ENCODE data around the gene SHC1.
A peak's percentile ranks its signal among the peaks of the same experiment; 100 is the strongest.
"Not testable (repeated sequence)": the region's sequence is repeated elsewhere in the genome, so short reads cannot be mapped to it uniquely, and the experiment has no call there.

Gene SHC1

GRCh38 chr1:154988058-154988954 lies 17.8 kb upstream of the SHC1 start:
- H3K4me3 ChIP-seq (ENCODE audit: low read depth in 1 of 5, low read length in 5 of 5), result no peak overlapping the region
- peaks cover 0 to 47% (median 33%) of the 10 kb centered on the region in 5 donors for H3K36me3 ChIP-seq (ENCODE audit: control insufficient read depth in 5 of 5, insufficient read depth in 5 of 5, low read length in 5 of 5)
- H3K27ac ChIP-seq (ENCODE audit: low read depth, low read length), result peak overlapping the region; percentile 80
- H3K27me3 ChIP-seq (ENCODE audit: control insufficient read depth in 5 of 5, insufficient read depth in 4 of 5, low read length in 5 of 5), result no peaks in the 10 kb centered on the region
- peaks cover 2 to 59% (median 36%) of the 10 kb centered on the region in 5 donors for H3K4me1 ChIP-seq (ENCODE audit: control insufficient read depth in 5 of 5, insufficient read depth in 5 of 5, low read length in 5 of 5)
- H3K9me3 ChIP-seq (ENCODE audit: control insufficient read depth in 5 of 5, low read length in 5 of 5), result no peaks in the 10 kb centered on the region
- H3K9ac ChIP-seq (ENCODE audit: low read length in 5 of 5), result no peak overlapping the region

- Histone ChIP-seq H3K36me3 (ENCODE audit: control insufficient read depth in 5 of 5, insufficient read depth in 5 of 5, low read length in 5 of 5) (peaks cover 0 to 38% (median 33%) of the 10 kb centered on the region in 5 donors), H3K9me3 (ENCODE audit: control insufficient read depth in 5 of 5, low read length in 5 of 5) (no peaks in the 10 kb centered on the region), H3K4me1 (ENCODE audit: control insufficient read depth in 5 of 5, insufficient read depth in 5 of 5, low read length in 5 of 5) (peaks cover 2 to 58% (median 42%) of the 10 kb centered on the region in 5 donors), H3K27me3 (ENCODE audit: control insufficient read depth in 5 of 5, insufficient read depth in 4 of 5, low read length in 5 of 5) (no peaks in the 10 kb centered on the region), H3K27ac (ENCODE audit: low read depth, low read length) (peak overlapping the region; percentile 80), H3K4me3 (ENCODE audit: low read depth in 1 of 5, low read length in 5 of 5) (no peak overlapping the region), H3K9ac (ENCODE audit: low read length in 5 of 5) (peak overlapping the region in 3 of 5 donors; percentile 11 to 35 (median 30))
These were observed 16.8 kb upstream of the SHC1 start for GRCh38 chr1:154987326-154987725.

GRCh38 chr1:154986736-154987135 lies 16.2 kb upstream of the SHC1 start:
- Histone ChIP-seq H3K9ac (ENCODE audit: low read length in 5 of 5) (peak overlapping the region in 2 of 5 donors; percentile 30 to 35), H3K27ac (ENCODE audit: low read depth, low read length) (peak overlapping the region; percentile 80), H3K4me1 (ENCODE audit: control insufficient read depth in 5 of 5, insufficient read depth in 5 of 5, low read length in 5 of 5) (peaks cover 2 to 59% (median 43%) of the 10 kb centered on the region in 5 donors), H3K36me3 (ENCODE audit: control insufficient read depth in 5 of 5, insufficient read depth in 5 of 5, low read length in 5 of 5) (peaks cover 0 to 37% (median 33%) of the 10 kb centered on the region in 5 donors)
- not testable (repeated sequence) for H3K27me3 ChIP-seq (ENCODE audit: control insufficient read depth in 5 of 5, insufficient read depth in 4 of 5, low read length in 5 of 5); H3K4me3 ChIP-seq (ENCODE audit: low read depth in 1 of 5, low read length in 5 of 5); H3K9me3 ChIP-seq (ENCODE audit: control insufficient read depth in 5 of 5, low read length in 5 of 5)

GRCh38 chr1:154983776-154984466 lies 13.4 kb upstream of the SHC1 start:
- Histone ChIP-seq H3K4me3 (ENCODE audit: low read depth in 1 of 5, low read length in 5 of 5) (peak overlapping the region; percentile 82 to 96 (median 89)), H3K36me3 (ENCODE audit: control insufficient read depth in 5 of 5, insufficient read depth in 5 of 5, low read length in 5 of 5) (peaks cover 4 to 26% (median 21%) of the 10 kb centered on the region in 5 donors), H3K4me1 (ENCODE audit: control insufficient read depth in 5 of 5, insufficient read depth in 5 of 5, low read length in 5 of 5) (peaks cover 2 to 53% (median 43%) of the 10 kb centered on the region in 5 donors), H3K27ac (ENCODE audit: low read depth, low read length) (peak overlapping the region; percentile 91), H3K9me3 (ENCODE audit: control insufficient read depth in 5 of 5, low read length in 5 of 5) (no peaks in the 10 kb centered on the region), H3K9ac (ENCODE audit: low read length in 5 of 5) (peak overlapping the region; percentile 87 to 96 (median 93)), H3K27me3 (ENCODE audit: control insufficient read depth in 5 of 5, insufficient read depth in 4 of 5, low read length in 5 of 5) (no peaks in the 10 kb centered on the region)

- H3K27ac ChIP-seq (ENCODE audit: low read depth, low read length), result peak within 1 kb of the TSS; percentile 91
- H3K9me3 ChIP-seq (ENCODE audit: control insufficient read depth in 5 of 5, low read length in 5 of 5), result no peaks in the 10 kb centered on the region
- H3K4me3 ChIP-seq (ENCODE audit: low read depth in 1 of 5, low read length in 5 of 5), result peak within 1 kb of the TSS; percentile 82 to 96 (median 89)
- no peaks in the 10 kb centered on the region for H3K27me3 ChIP-seq (ENCODE audit: control insufficient read depth in 5 of 5, insufficient read depth in 4 of 5, low read length in 5 of 5)
- H3K4me1 ChIP-seq (ENCODE audit: control insufficient read depth in 5 of 5, insufficient read depth in 5 of 5, low read length in 5 of 5), result peaks cover 2 to 45% (median 37%) of the 10 kb centered on the region in 5 donors
- peaks cover 9 to 24% (median 14%) of the 10 kb centered on the region in 5 donors for H3K36me3 ChIP-seq (ENCODE audit: control insufficient read depth in 5 of 5, insufficient read depth in 5 of 5, low read length in 5 of 5)
- H3K9ac ChIP-seq (ENCODE audit: low read length in 5 of 5), result peak within 1 kb of the TSS; percentile 87 to 96 (median 93)
These were observed 12.5 kb upstream of the SHC1 start, which contains the start of gene FLAD1 for GRCh38 chr1:154982897-154983648. TSS of gene FLAD1 (plus strand) at chr1:154983344. CDS start at chr1:154983695, 351 bp downstream.

- H3K27me3 ChIP-seq (ENCODE audit: control insufficient read depth in 5 of 5, insufficient read depth in 4 of 5, low read length in 5 of 5), result no peaks in the 10 kb centered on the region
- peak overlapping the region; percentile 68 to 96 (median 82) for H3K4me3 ChIP-seq (ENCODE audit: low read depth in 1 of 5, low read length in 5 of 5)
- H3K9ac ChIP-seq (ENCODE audit: low read length in 5 of 5), result peak overlapping the region in 3 of 5 donors; percentile 27 to 69 (median 64)
- peaks cover 6 to 18% (median 11%) of the 10 kb centered on the region in 5 donors for H3K36me3 ChIP-seq (ENCODE audit: control insufficient read depth in 5 of 5, insufficient read depth in 5 of 5, low read length in 5 of 5)
- H3K27ac ChIP-seq (ENCODE audit: low read depth, low read length), result no peak overlapping the region
- peaks cover 2 to 37% (median 30%) of the 10 kb centered on the region in 5 donors for H3K4me1 ChIP-seq (ENCODE audit: control insufficient read depth in 5 of 5, insufficient read depth in 5 of 5, low read length in 5 of 5)
- H3K9me3 ChIP-seq (ENCODE audit: control insufficient read depth in 5 of 5, low read length in 5 of 5), result no peaks in the 10 kb centered on the region
These were observed 11.8 kb upstream of the SHC1 start for GRCh38 chr1:154982341-154982740.

- H3K9me3 ChIP-seq (ENCODE audit: control insufficient read depth in 5 of 5, low read length in 5 of 5), result peaks cover 0 to 2% (median 0%) of the 10 kb centered on the region in 5 donors
- H3K9ac ChIP-seq (ENCODE audit: low read length in 5 of 5), result no peak overlapping the region
- H3K27ac ChIP-seq (ENCODE audit: low read depth, low read length), result no peak overlapping the region
- peaks cover 5 to 16% (median 12%) of the 10 kb centered on the region in 5 donors for H3K36me3 ChIP-seq (ENCODE audit: control insufficient read depth in 5 of 5, insufficient read depth in 5 of 5, low read length in 5 of 5)
- H3K4me1 ChIP-seq (ENCODE audit: control insufficient read depth in 5 of 5, insufficient read depth in 5 of 5, low read length in 5 of 5), result peaks cover 13 to 31% (median 26%) of the 10 kb centered on the region in 5 donors
- H3K27me3 ChIP-seq (ENCODE audit: control insufficient read depth in 5 of 5, insufficient read depth in 4 of 5, low read length in 5 of 5), result peaks cover 0 to 11% (median 0%) of the 10 kb centered on the region in 5 donors
- no peak overlapping the region for H3K4me3 ChIP-seq (ENCODE audit: low read depth in 1 of 5, low read length in 5 of 5)
These were observed 7.8 kb upstream of the SHC1 start for GRCh38 chr1:154978360-154978759.

GRCh38 chr1:154977762-154978161 lies 7.2 kb upstream of the SHC1 start:
- not testable (repeated sequence) for H3K4me3 ChIP-seq (ENCODE audit: low read depth in 1 of 5, low read length in 5 of 5); H3K9me3 ChIP-seq (ENCODE audit: control insufficient read depth in 5 of 5, low read length in 5 of 5); H3K9ac ChIP-seq (ENCODE audit: low read length in 5 of 5); H3K27ac ChIP-seq (ENCODE audit: low read depth, low read length)
- H3K27me3 ChIP-seq (ENCODE audit: control insufficient read depth in 5 of 5, insufficient read depth in 4 of 5, low read length in 5 of 5), result peaks cover 0 to 11% (median 0%) of the 10 kb centered on the region in 5 donors
- peaks cover 16 to 34% (median 29%) of the 10 kb centered on the region in 5 donors for H3K4me1 ChIP-seq (ENCODE audit: control insufficient read depth in 5 of 5, insufficient read depth in 5 of 5, low read length in 5 of 5)
- peaks cover 5 to 16% (median 12%) of the 10 kb centered on the region in 5 donors for H3K36me3 ChIP-seq (ENCODE audit: control insufficient read depth in 5 of 5, insufficient read depth in 5 of 5, low read length in 5 of 5)

- Histone ChIP-seq H3K9ac (ENCODE audit: low read length in 5 of 5) (peak overlapping the region; percentile 74 to 100 (median 86)), H3K4me3 (ENCODE audit: low read depth in 1 of 5, low read length in 5 of 5) (peak overlapping the region; percentile 75 to 92 (median 84)), H3K36me3 (ENCODE audit: control insufficient read depth in 5 of 5, insufficient read depth in 5 of 5, low read length in 5 of 5) (peaks cover 5 to 16% (median 12%) of the 10 kb centered on the region in 5 donors), H3K27me3 (ENCODE audit: control insufficient read depth in 5 of 5, insufficient read depth in 4 of 5, low read length in 5 of 5) (peaks cover 0 to 11% (median 0%) of the 10 kb centered on the region in 5 donors), H3K27ac (ENCODE audit: low read depth, low read length) (peak overlapping the region; percentile 97), H3K9me3 (ENCODE audit: control insufficient read depth in 5 of 5, low read length in 5 of 5) (peaks cover 0 to 2% (median 0%) of the 10 kb centered on the region in 5 donors), H3K4me1 (ENCODE audit: control insufficient read depth in 5 of 5, insufficient read depth in 5 of 5, low read length in 5 of 5) (peaks cover 29 to 50% (median 46%) of the 10 kb centered on the region in 5 donors)
These were observed 5.0 kb upstream of the SHC1 start for GRCh38 chr1:154975409-154976059.
